ENCODE data around the gene ASF1A. TPM values are rescaled to one million over a fixed set of nuclear protein-coding genes. Genes with fewer than 3 reads are reported as not detected.
A peak's percentile ranks its signal among the peaks of the same experiment; 100 is the strongest.

ASF1A gene
- total and polyA plus RNA-seq, 9 of the 15 experiments (the other 6 are each of a cell fraction or from before 2014, with no cell fraction given), result 31.5 to 45.3 (median 34.8) TPM

- TF ChIP-seq SRF (CRISPR knock-in tag; IDR thresholded peaks at IDR 0.05) (no peak), HCFC1 (IDR thresholded peaks at IDR 0.05; ENCODE audit: low read depth, low read length) (no peak), ZKSCAN8 (CRISPR knock-in tag; IDR thresholded peaks at IDR 0.05) (no peak), KLF10 (CRISPR knock-in tag; IDR thresholded peaks at IDR 0.05) (no peak), TFAP4 (CRISPR knock-in tag; IDR thresholded peaks at IDR 0.05; ENCODE audit: borderline replicate concordance) (no peak), NFRKB (IDR thresholded peaks at IDR 0.05; ENCODE audit: low read depth) (peak; percentile 92), GTF2E2 (tag; IDR thresholded peaks at IDR 0.05) (no peak; the same call in 1 of the 2 replicates), ATF7 (IDR thresholded peaks at IDR 0.05) (no peak; the same call in 1 of the 2 replicates), TEAD1 (CRISPR knock-in tag; IDR thresholded peaks at IDR 0.05) (no peak), ZNF695 (CRISPR knock-in tag; IDR thresholded peaks at IDR 0.05) (no peak), SUPT5H (IDR thresholded peaks at IDR 0.05) (no peak), ZNF134 (CRISPR knock-in tag; conservative IDR thresholded peaks at IDR 0.05) (no peak), ZFX (CRISPR knock-in tag; IDR thresholded peaks at IDR 0.05) (no peak), MAFF (IDR thresholded peaks at IDR 0.05; ENCODE audit: low read length) (peak; percentile 93), ZBED1 (IDR thresholded peaks at IDR 0.05) (no peak), HLTF (IDR thresholded peaks at IDR 0.05) (no peak), ZNF561 (CRISPR knock-in tag; conservative IDR thresholded peaks at IDR 0.05) (no peak), TRIM25 (IDR thresholded peaks at IDR 0.05; ENCODE audit: borderline replicate concordance) (no peak), RFX5 (IDR thresholded peaks at IDR 0.05; ENCODE audit: low read depth, low read length) (no peak), FOS (IDR thresholded peaks at IDR 0.05; ENCODE audit: extremely low read depth, insufficient read length) (no peak), ZNF3 (CRISPR knock-in tag; IDR thresholded peaks at IDR 0.05) (no peak)
- TF ChIP-seq, protein P1, sequence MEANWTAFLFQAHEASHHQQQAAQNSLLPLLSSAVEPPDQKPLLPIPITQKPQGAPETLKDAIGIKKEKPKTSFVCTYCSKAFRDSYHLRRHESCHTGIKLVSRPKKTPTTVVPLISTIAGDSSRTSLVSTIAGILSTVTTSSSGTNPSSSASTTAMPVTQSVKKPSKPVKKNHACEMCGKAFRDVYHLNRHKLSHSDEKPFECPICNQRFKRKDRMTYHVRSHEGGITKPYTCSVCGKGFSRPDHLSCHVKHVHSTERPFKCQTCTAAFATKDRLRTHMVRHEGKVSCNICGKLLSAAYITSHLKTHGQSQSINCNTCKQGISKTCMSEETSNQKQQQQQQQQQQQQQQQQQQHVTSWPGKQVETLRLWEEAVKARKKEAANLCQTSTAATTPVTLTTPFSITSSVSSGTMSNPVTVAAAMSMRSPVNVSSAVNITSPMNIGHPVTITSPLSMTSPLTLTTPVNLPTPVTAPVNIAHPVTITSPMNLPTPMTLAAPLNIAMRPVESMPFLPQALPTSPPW (CRISPR knock-in tag; IDR thresholded peaks at IDR 0.05), result no peak
- TF ChIP-seq, protein P2, sequence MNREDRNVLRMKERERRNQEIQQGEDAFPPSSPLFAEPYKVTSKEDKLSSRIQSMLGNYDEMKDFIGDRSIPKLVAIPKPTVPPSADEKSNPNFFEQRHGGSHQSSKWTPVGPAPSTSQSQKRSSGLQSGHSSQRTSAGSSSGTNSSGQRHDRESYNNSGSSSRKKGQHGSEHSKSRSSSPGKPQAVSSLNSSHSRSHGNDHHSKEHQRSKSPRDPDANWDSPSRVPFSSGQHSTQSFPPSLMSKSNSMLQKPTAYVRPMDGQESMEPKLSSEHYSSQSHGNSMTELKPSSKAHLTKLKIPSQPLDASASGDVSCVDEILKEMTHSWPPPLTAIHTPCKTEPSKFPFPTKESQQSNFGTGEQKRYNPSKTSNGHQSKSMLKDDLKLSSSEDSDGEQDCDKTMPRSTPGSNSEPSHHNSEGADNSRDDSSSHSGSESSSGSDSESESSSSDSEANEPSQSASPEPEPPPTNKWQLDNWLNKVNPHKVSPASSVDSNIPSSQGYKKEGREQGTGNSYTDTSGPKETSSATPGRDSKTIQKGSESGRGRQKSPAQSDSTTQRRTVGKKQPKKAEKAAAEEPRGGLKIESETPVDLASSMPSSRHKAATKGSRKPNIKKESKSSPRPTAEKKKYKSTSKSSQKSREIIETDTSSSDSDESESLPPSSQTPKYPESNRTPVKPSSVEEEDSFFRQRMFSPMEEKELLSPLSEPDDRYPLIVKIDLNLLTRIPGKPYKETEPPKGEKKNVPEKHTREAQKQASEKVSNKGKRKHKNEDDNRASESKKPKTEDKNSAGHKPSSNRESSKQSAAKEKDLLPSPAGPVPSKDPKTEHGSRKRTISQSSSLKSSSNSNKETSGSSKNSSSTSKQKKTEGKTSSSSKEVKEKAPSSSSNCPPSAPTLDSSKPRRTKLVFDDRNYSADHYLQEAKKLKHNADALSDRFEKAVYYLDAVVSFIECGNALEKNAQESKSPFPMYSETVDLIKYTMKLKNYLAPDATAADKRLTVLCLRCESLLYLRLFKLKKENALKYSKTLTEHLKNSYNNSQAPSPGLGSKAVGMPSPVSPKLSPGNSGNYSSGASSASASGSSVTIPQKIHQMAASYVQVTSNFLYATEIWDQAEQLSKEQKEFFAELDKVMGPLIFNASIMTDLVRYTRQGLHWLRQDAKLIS (CRISPR knock-in tag; IDR thresholded peaks at IDR 0.05), result no peak
These were observed 2.6 kb downstream of the ASF1A start (continued) for GRCh38 chr6:118896339-118897136.
